ENCODE data around the gene EDN1.

Gene EDN1

GRCh38 chr6:12344961-12345693, 55.0 kb downstream of the EDN1 start:
- no peak for DNase-seq (ENCODE audit: low read depth in 1 of 2, low spot score in 1 of 2)

GRCh38 chr6:12345694-12346058, 55.5 kb downstream of the EDN1 start:
- no peak for DNase-seq (ENCODE audit: low read depth in 1 of 2, low spot score in 1 of 2)

All from activated T-helper 1 cell treated with anti-CD3 and anti-CD28 coated beads, Interleukin-2, amount 50 U/mL, for 16 hours (primary cell).